Neural cell (in vitro differentiated cells): ENCODE measurements around the gene CORO2A. TPM values are rescaled to one million over a fixed set of nuclear protein-coding genes. Genes with fewer than 3 reads are reported as not detected.

Experiments used
- H2AFZ ChIP-seq: fragments of 200-600, 300-800 bp; sonication (generic), shearing (Covaris generic); 2 replicates; pipeline ENCODE4 v1.6.0; 2014; ENCODE audit warnings: low read depth, mild to moderate bottlenecking, antibody characterized with exemption, low read length, moderate library complexity
- H3F3A ChIP-seq: fragments of 200-600 bp; shearing (Covaris generic); 2 replicates; pipeline ENCODE4 v1.6.1; 2016; ENCODE audit warnings: mild to moderate bottlenecking, moderate library complexity, mixed read lengths, antibody characterized with exemption, low read length; ENCODE audit not compliant: insufficient read depth, poor library complexity, severe bottlenecking
- H3K27ac ChIP-seq: fragments of 200-600, 300-800 bp; sonication (generic), shearing (Covaris generic); 2 replicates; pipeline ENCODE4 v1.5.1; 2014; ENCODE audit warnings: mild to moderate bottlenecking, low read length, moderate library complexity
- H3K27me3 ChIP-seq: fragments of 300-800, 200-600 bp; sonication (generic), shearing (Covaris generic); 2 replicates; pipeline ENCODE4 v1.6.0; 2014; ENCODE audit warnings: mild to moderate bottlenecking, low read depth, low read length, moderate library complexity; ENCODE audit not compliant: insufficient read depth
- H3K36me3 ChIP-seq: fragments of 300-800, 200-600 bp; sonication (generic), shearing (Covaris generic); 2 replicates; pipeline ENCODE4 v1.5.1; 2014; ENCODE audit warnings: mild to moderate bottlenecking, antibody characterized with exemption, low read length, moderate library complexity; ENCODE audit not compliant: insufficient read depth
- H3K4me2 ChIP-seq: fragments of 300-800, 200-600 bp; sonication (generic), shearing (Covaris generic); 2 replicates; pipeline ENCODE4 v1.6.0; 2014; ENCODE audit warnings: mild to moderate bottlenecking, low read length
- H3K4me3 ChIP-seq: fragments of 300-800, 200-600 bp; sonication (generic), shearing (Covaris generic); 2 replicates; pipeline ENCODE4 v1.5.1; 2014; ENCODE audit warnings: mild to moderate bottlenecking, low read length, moderate library complexity
- H3K79me2 ChIP-seq: fragments of 200-600 bp; shearing (Covaris generic); replicated peaks from 2 replicates; pipeline ENCODE4 v1.6.0; 2014; ENCODE audit warnings: mild to moderate bottlenecking, low read length, moderate library complexity; ENCODE audit not compliant: insufficient read depth
- H3K9ac ChIP-seq: fragments of 300-800, 200-600 bp; sonication (generic), shearing (Covaris generic); 2 replicates; pipeline ENCODE4 v1.6.1; 2016; ENCODE audit warnings: mild to moderate bottlenecking, low read length, mixed read lengths
- H3K9me2 ChIP-seq: fragments of 200-600 bp; shearing (Covaris generic); 2 replicates; pipeline ENCODE4 v1.6.1; 2016; ENCODE audit warnings: mild to moderate bottlenecking, low read length, mixed read lengths; ENCODE audit not compliant: insufficient read depth
- H3K9me3 ChIP-seq: fragments of 200-600, 300-800 bp; sonication (generic), shearing (Covaris generic); 2 replicates; pipeline ENCODE4 v1.6.1; 2016; ENCODE audit warnings: mild to moderate bottlenecking, mixed run types, low read length, moderate library complexity, mixed read lengths
- H4K20me1 ChIP-seq: fragments of 200-600 bp; shearing (Covaris generic); 2 replicates; pipeline ENCODE4 v1.6.1; 2016; ENCODE audit warnings: mild to moderate bottlenecking, mixed run types; ENCODE audit not compliant: insufficient read depth
- EP300 ChIP-seq: fragments of 450-650 bp; conservative IDR thresholded peaks from 2 replicates; pipeline ENCODE4 v1.6.1; 2014; ENCODE audit warnings: antibody characterized with exemption, mild to moderate bottlenecking, moderate library complexity; ENCODE audit not compliant: poor library complexity, severe bottlenecking
- EZH2 ChIP-seq: fragments of 200-600, 300-800 bp; shearing (Covaris generic), sonication (generic); IDR thresholded peaks from 2 replicates; pipeline ENCODE4 v1.6.1; 2014; ENCODE audit warnings: antibody characterized with exemption, low read length, borderline replicate concordance, mild to moderate bottlenecking; ENCODE audit not compliant: insufficient read depth, poor library complexity, severe bottlenecking
- MXI1 ChIP-seq: fragments of 450-650 bp; conservative IDR thresholded peaks from 2 replicates; pipeline ENCODE4 v1.6.1; 2014; ENCODE audit warnings: antibody characterized with exemption, mild to moderate bottlenecking; ENCODE audit not compliant: poor library complexity, severe bottlenecking
- POLR2AphosphoS5 ChIP-seq: IDR thresholded peaks from 2 replicates; pipeline ENCODE4 v1.6.1; 2012
- RAD21 ChIP-seq: fragments of 450-650 bp; conservative IDR thresholded peaks from 2 replicates; pipeline ENCODE4 v1.6.1; 2014; ENCODE audit warnings: antibody characterized with exemption, mild to moderate bottlenecking, moderate library complexity
- SMC3 ChIP-seq: fragments of 450-650 bp; conservative IDR thresholded peaks from 2 replicates; pipeline ENCODE4 v1.6.1; 2014; ENCODE audit warnings: antibody characterized with exemption, mild to moderate bottlenecking, moderate library complexity; ENCODE audit not compliant: poor library complexity
- TAF1 ChIP-seq: IDR thresholded peaks from 2 replicates; pipeline ENCODE4 v1.6.1; 2012; ENCODE audit warnings: low read depth
- polyA plus RNA-seq: library from polyadenylated mRNA; depleted of rRNA; stranded (reverse); fragments of >200 nt; gene quantifications from 2 replicates; pipeline ENCODE4 v1.2.3, GENCODE V29; 2014
- TF ChIP-seq, protein P1 (sequence below): fragments of 450-650 bp; IDR thresholded peaks from 2 replicates; pipeline ENCODE4 v1.5.1; 2014; ENCODE audit warnings: antibody characterized with exemption, mild to moderate bottlenecking, moderate library complexity; ENCODE audit not compliant: poor library complexity, severe bottlenecking
- TF ChIP-seq, protein P2 (sequence below): IDR thresholded peaks from 2 replicates; pipeline ENCODE4 v1.6.1; 2012; ENCODE audit warnings: borderline replicate concordance

CORO2A gene
- polyA plus RNA-seq, 1 donor from 2014 or later: 1.9 TPM

DNA sequence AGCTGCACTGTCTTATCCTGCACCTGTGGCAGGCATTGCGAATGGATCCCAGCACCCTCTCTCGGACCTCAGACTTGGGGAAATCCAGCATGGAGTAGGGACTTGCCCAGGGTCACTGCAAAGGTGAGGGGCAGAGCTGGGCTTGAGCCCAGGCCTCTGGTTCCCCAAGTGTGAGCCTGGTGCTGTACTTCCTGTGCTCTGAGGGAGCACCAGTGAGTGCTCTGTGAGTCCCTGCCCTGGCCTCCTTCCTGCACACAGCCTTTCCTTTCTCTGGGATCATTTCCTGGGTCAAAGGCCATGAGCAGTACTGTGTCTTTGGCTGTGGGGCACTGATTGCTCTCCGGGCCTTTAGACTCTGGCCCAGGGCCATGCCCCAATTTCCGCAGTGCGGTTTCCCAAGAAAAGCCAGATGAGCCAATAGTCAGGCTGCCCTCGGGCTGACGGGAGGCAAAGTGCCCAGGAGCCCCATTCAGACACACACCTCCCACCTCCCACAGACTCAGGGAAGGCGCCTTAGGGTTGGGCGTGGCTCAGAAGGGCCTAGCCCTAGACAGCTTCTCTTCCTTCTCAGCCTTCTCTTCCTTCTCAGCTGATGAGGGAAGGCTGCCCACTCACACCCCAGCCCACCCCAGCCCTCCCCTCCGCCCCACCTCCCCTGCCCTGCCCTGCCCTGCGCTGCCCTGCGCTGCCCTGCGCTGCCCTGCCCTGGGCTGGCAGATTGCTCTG, 50.1 kb downstream of the CORO2A start:
- Histone ChIP-seq H3K9me2 (no peaks in the 10 kb centered on the region), H3K4me3 (no peak overlapping the region), H3K36me3 (no peaks in the 10 kb centered on the region), H3K9ac (no peak overlapping the region), H3K27me3 (no peaks in the 10 kb centered on the region), H3F3A (no peaks in the 10 kb centered on the region), H3K4me2 (no peak overlapping the region), H4K20me1 (no peaks in the 10 kb centered on the region), H3K9me3 (no peaks in the 10 kb centered on the region), H3K79me2 (no peaks in the 10 kb centered on the region), H3K27ac (no peak overlapping the region), H2AFZ (no peak overlapping the region)
- TF ChIP-seq, protein P1, sequence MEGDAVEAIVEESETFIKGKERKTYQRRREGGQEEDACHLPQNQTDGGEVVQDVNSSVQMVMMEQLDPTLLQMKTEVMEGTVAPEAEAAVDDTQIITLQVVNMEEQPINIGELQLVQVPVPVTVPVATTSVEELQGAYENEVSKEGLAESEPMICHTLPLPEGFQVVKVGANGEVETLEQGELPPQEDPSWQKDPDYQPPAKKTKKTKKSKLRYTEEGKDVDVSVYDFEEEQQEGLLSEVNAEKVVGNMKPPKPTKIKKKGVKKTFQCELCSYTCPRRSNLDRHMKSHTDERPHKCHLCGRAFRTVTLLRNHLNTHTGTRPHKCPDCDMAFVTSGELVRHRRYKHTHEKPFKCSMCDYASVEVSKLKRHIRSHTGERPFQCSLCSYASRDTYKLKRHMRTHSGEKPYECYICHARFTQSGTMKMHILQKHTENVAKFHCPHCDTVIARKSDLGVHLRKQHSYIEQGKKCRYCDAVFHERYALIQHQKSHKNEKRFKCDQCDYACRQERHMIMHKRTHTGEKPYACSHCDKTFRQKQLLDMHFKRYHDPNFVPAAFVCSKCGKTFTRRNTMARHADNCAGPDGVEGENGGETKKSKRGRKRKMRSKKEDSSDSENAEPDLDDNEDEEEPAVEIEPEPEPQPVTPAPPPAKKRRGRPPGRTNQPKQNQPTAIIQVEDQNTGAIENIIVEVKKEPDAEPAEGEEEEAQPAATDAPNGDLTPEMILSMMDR: no peak
- TF ChIP-seq POLR2AphosphoS5 (no peak), TAF1 (no peak), MXI1 (no peak), RAD21 (no peak), EP300 (no peak), SMC3 (no peak), EZH2 (no peak)
- TF ChIP-seq, protein P2, sequence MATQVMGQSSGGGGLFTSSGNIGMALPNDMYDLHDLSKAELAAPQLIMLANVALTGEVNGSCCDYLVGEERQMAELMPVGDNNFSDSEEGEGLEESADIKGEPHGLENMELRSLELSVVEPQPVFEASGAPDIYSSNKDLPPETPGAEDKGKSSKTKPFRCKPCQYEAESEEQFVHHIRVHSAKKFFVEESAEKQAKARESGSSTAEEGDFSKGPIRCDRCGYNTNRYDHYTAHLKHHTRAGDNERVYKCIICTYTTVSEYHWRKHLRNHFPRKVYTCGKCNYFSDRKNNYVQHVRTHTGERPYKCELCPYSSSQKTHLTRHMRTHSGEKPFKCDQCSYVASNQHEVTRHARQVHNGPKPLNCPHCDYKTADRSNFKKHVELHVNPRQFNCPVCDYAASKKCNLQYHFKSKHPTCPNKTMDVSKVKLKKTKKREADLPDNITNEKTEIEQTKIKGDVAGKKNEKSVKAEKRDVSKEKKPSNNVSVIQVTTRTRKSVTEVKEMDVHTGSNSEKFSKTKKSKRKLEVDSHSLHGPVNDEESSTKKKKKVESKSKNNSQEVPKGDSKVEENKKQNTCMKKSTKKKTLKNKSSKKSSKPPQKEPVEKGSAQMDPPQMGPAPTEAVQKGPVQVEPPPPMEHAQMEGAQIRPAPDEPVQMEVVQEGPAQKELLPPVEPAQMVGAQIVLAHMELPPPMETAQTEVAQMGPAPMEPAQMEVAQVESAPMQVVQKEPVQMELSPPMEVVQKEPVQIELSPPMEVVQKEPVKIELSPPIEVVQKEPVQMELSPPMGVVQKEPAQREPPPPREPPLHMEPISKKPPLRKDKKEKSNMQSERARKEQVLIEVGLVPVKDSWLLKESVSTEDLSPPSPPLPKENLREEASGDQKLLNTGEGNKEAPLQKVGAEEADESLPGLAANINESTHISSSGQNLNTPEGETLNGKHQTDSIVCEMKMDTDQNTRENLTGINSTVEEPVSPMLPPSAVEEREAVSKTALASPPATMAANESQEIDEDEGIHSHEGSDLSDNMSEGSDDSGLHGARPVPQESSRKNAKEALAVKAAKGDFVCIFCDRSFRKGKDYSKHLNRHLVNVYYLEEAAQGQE: no peak

DNA sequence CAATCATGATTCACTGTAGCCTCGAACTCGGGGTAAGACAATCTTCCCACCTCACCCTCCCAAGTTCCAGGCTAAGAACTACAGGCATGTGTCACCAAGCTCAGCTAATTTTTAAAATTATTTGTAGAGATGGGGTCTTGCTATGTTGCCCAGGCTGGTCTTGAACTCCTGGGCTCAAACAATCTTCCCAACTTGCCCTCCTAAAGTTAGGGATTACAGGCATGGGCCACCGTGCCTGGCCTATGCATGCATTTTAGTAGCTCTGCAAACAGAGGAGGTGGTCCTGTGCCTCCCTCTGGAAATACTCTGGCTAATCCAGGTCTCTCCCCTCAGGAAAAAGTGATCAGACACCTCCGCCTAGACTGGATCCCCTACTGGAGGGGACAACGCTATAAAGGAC, 51.9 kb downstream of the CORO2A start:
- H3K4me3 ChIP-seq: no peak overlapping the region
- H3K4me2 ChIP-seq: no peak overlapping the region
- H3K9me3 ChIP-seq: no peaks in the 10 kb centered on the region
- no peak overlapping the region for H2AFZ ChIP-seq
- no peak overlapping the region for H3K27ac ChIP-seq
- no peaks in the 10 kb centered on the region for H3K27me3 ChIP-seq
- H3F3A ChIP-seq: no peaks in the 10 kb centered on the region
- no peak overlapping the region for H3K9ac ChIP-seq
- no peaks in the 10 kb centered on the region for H4K20me1 ChIP-seq
- H3K79me2 ChIP-seq: no peaks in the 10 kb centered on the region
- H3K9me2 ChIP-seq: no peaks in the 10 kb centered on the region
- H3K36me3 ChIP-seq: no peaks in the 10 kb centered on the region
- TF ChIP-seq SMC3 (no peak), POLR2AphosphoS5 (no peak), EZH2 (no peak), MXI1 (no peak), EP300 (no peak), RAD21 (no peak), TAF1 (no peak)
- TF ChIP-seq, protein P2: no peak
- TF ChIP-seq, protein P1: no peak
